Astrocyte of the spinal cord (primary cell): Measurements from ENCODE around the gene PPFIA3.
A peak's percentile ranks its signal among the peaks of the same experiment; 100 is the strongest.
"Not testable (repeated sequence)": the region's sequence is repeated elsewhere in the genome, so short reads cannot be mapped to it uniquely, and the experiment has no call there.

Experiments
- DNase-seq: peaks from one replicate; pipeline ENCODE4 v3.0.0; 2011; ENCODE audit warnings: low read depth, low spot score
- H3K4me3 ChIP-seq: 2 replicates; pipeline ENCODE4 v1.5.1; 2011; ENCODE audit warnings: low read depth, mild to moderate bottlenecking, low read length, moderate library complexity
- in situ Hi-C: cut with HindIII; loops from 2 replicates; pipeline ENCODE4 v1.10.0; 2017; ENCODE audit warnings: low sequenced_read_pairs
- TF ChIP-seq, protein P1 (sequence below): IDR thresholded peaks from 2 replicates; pipeline ENCODE4 v1.5.1; 2012; ENCODE audit warnings: low read depth, mild to moderate bottlenecking, low read length, inconsistent platforms

Gene PPFIA3

GRCh38 chr19:49119411-49120324, at the start of gene PPFIA3:
PPFIA3 (plus strand) TSS chr19:49119544; CDS start chr19:49127874, 8,330 bp downstream.
- peak; percentile 55 for DNase-seq
- H3K4me3 ChIP-seq = peak within 1 kb of the TSS; percentile 66
- TF ChIP-seq, protein P1, sequence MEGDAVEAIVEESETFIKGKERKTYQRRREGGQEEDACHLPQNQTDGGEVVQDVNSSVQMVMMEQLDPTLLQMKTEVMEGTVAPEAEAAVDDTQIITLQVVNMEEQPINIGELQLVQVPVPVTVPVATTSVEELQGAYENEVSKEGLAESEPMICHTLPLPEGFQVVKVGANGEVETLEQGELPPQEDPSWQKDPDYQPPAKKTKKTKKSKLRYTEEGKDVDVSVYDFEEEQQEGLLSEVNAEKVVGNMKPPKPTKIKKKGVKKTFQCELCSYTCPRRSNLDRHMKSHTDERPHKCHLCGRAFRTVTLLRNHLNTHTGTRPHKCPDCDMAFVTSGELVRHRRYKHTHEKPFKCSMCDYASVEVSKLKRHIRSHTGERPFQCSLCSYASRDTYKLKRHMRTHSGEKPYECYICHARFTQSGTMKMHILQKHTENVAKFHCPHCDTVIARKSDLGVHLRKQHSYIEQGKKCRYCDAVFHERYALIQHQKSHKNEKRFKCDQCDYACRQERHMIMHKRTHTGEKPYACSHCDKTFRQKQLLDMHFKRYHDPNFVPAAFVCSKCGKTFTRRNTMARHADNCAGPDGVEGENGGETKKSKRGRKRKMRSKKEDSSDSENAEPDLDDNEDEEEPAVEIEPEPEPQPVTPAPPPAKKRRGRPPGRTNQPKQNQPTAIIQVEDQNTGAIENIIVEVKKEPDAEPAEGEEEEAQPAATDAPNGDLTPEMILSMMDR = no peak
- in situ Hi-C loops = no loop called here

DNA sequence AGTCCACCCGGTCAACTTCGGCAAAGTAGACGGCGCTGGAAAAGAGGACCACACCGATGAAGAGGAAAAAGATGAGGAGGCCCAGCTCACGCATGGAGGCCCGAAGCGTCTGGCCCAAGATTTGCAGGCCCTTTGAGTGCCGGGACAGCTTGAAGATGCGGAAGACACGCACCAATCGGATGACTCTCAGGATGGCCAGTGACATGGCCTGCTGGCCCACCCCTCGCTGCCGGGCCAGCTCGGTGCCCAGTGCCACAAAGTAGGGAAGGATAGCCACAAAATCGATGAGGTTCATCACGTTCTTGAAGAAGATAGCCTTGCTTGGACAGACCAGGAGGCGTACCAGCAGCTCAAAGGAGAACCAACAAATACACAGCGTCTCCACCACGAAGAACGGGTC, 48.9 kb upstream of the PPFIA3 start:
- in situ Hi-C loops = no loop called here
- DNase-seq = no peak
- TF ChIP-seq, protein P1 = no peak
- no peak overlapping the region for H3K4me3 ChIP-seq

DNA sequence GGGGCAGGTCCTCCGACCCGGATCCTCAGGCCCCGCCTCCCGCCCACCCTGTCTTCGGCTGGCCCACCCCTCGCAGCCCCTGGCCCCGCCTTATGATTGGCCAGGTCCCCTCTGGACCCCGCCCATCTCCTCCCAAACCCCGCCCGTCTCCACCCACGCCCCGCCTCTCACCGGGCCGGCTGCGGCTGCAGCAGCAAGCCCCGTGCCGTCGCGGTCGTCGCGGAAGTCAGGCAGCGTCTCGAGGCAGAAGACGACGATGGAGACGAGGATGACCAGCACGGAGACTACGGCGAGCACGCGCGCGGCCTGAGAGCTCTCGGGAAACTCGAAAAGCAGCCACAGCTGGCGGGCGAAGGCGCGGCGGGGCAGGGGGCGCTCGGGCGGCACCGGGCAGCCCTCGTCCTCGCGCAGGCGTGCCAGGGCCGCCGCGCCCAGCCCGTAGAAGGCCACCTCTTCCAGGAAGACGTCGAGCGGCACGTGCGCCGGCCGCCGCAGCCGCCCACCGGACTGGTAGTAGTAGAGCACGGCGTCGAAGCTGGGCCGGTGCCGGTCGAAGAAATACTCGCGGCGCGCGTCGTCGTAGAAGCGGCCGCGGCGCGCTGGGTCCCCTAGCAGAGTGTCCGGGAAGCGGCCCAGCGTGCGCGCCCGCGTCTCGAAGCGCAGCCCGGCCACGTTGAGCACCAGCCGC, 47.3 kb upstream of the PPFIA3 start:
- TF ChIP-seq, protein P1 = no peak
- no peak for DNase-seq
- no peak overlapping the region for H3K4me3 ChIP-seq
- in situ Hi-C loops = no loop called here

DNA sequence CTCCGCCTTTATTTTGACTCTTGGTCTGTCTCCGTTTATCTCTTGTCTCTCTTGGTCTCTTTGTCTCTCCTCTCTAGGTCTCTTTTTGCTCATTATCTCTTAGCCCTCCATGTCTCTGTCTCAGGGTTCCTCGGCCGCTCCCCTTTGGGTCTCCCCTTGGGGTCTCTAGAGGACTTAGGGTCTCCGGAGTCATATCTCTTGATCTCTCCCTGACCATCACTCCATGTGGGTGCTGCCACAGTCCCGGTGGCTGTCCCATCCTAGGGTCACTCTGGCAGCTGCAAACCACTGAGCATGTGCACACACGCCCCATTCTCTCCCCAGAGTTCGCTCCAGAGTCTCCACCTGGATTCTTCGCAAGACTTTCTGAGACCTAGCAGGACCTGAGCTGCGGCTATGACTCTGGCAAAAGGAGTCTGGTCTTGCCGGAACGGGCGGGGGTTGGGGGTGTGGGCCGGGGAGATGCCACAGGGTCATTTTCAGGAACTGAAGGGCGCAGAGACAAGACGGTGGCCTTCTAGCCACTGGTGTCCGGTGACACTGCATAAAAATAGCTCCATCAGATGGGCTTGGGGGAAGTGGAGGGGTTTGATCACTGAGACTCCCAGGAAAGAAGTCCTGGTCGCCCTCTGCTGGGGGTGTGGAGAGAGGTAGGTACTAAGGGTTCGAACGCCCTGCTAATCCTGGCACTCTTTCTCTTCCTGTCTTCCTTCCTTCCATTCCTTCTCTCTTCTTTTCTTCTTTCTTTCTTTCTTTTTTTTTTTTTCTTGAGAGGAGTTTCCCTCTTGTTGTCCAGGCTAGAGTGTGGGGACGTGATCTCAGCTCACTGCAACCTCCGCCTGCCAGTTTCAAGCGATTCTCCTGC, 45.6 kb upstream of the PPFIA3 start:
- TF ChIP-seq, protein P1 = peak; percentile 30
- in situ Hi-C loops = no loop called here
- no peak overlapping the region for H3K4me3 ChIP-seq
- no peak for DNase-seq

GRCh38 chr19:49074869-49075268, 44.5 kb upstream of the PPFIA3 start:
- H3K4me3 ChIP-seq, in situ Hi-C loops: not testable (repeated sequence)
- DNase-seq = peak; percentile 54
- TF ChIP-seq, protein P1 = peak; percentile 64

DNA sequence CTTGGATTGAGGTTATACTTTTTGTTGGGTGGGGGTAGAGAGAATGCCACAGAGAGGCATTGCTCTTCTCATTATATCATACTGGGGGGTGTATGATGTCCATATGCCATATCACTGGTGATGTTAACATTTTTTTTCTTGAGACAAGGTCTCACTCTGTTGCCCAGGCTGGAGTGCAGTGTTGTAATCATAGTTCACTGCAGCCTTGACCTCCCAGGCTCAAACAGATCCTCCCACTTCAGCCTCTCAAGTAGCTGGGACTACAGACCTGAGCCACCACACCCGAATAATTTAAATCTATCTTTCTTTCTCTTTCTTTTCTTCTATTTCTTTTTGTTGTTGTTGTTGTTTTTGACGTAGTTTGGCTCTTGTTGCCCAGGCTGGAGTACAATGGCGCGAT, 39.0 kb upstream of the PPFIA3 start:
- no peak overlapping the region for H3K4me3 ChIP-seq
- in situ Hi-C loops = no loop called here
- TF ChIP-seq, protein P1 = no peak
- no peak for DNase-seq
